ENCODE data around the gene C15orf40.

DNA sequence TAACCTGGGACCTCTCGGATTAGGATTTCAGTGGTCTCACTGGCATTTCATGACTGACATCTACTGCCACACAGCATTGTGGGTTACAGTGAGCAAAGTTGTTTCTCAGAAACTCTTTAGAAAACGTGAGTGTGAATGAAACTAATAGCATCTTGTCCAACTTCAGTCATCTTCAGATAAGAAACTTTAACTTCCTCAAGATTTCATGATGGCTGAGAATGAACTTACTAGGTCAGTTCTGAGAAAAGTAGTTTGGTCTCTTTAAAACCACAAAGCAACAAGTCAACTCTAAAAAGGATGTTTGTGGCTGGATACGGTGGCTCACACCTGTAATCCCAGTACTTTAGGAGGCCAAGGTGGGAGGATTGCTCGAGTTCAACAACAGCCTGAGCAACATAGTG lies 44.8 kb downstream of the C15orf40 start:
- TF ChIP-seq, protein P1, sequence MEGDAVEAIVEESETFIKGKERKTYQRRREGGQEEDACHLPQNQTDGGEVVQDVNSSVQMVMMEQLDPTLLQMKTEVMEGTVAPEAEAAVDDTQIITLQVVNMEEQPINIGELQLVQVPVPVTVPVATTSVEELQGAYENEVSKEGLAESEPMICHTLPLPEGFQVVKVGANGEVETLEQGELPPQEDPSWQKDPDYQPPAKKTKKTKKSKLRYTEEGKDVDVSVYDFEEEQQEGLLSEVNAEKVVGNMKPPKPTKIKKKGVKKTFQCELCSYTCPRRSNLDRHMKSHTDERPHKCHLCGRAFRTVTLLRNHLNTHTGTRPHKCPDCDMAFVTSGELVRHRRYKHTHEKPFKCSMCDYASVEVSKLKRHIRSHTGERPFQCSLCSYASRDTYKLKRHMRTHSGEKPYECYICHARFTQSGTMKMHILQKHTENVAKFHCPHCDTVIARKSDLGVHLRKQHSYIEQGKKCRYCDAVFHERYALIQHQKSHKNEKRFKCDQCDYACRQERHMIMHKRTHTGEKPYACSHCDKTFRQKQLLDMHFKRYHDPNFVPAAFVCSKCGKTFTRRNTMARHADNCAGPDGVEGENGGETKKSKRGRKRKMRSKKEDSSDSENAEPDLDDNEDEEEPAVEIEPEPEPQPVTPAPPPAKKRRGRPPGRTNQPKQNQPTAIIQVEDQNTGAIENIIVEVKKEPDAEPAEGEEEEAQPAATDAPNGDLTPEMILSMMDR (IDR thresholded peaks at IDR 0.05) = no peak
- TF ChIP-seq POLR2A (IDR thresholded peaks at IDR 0.05) = no peak

Data from breast epithelium (tissue), 3 donors.